SHP77 treated with DMSO at 0.1 percent for 48 hours (cell line): ENCODE measurements around the gene AGXT.
A peak's percentile ranks its signal among the peaks of the same experiment; 100 is the strongest.

Source experiments
- DNase-seq: peaks from one replicate; lab custom pipeline; 2025; lab: John Stamatoyannopoulos, UW

AGXT gene

GRCh38 chr2:240868286-240869108, at the start of gene AGXT:
AGXT (plus strand) TSS chr2:240868824; CDS start chr2:240868866, 42 bp downstream.
- DNase-seq = peak; percentile 68

- DNase-seq = no peak
Observed at GRCh38 chr2:240819126-240819857, 49.3 kb upstream of the AGXT start.

- DNase-seq = peak; percentile 48
Observed at GRCh38 chr2:240819858-240820606, 48.6 kb upstream of the AGXT start, which contains the start of gene KIF1A. KIF1A (minus strand) TSS chr2:240820219; CDS start chr2:240797752, 22,467 bp downstream.

- DNase-seq = no peak
Observed at GRCh38 chr2:240820607-240821428, 47.8 kb upstream of the AGXT start.

- DNase-seq = no peak
Observed at GRCh38 chr2:240821429-240821778, 47.2 kb upstream of the AGXT start.

- no peak for DNase-seq
Observed at GRCh38 chr2:240822280-240822847, 46.3 kb upstream of the AGXT start.

- DNase-seq = no peak
Observed at GRCh38 chr2:240823449-240824336, 44.9 kb upstream of the AGXT start.

- DNase-seq = no peak
Observed at GRCh38 chr2:240825476-240825875, 43.1 kb upstream of the AGXT start.

GRCh38 chr2:240831594-240832204, 36.9 kb upstream of the AGXT start:
- no peak for DNase-seq

GRCh38 chr2:240832205-240832727, 36.4 kb upstream of the AGXT start:
- DNase-seq = peak; percentile 81

GRCh38 chr2:240832921-240833494, 35.6 kb upstream of the AGXT start:
- DNase-seq = no peak

- DNase-seq = no peak
Observed at GRCh38 chr2:240833724-240834285, 34.8 kb upstream of the AGXT start.

GRCh38 chr2:240834377-240834975, 34.1 kb upstream of the AGXT start:
- no peak for DNase-seq

- DNase-seq = no peak
Observed at GRCh38 chr2:240835528-240835927, 33.1 kb upstream of the AGXT start.

GRCh38 chr2:240836781-240837467, 31.7 kb upstream of the AGXT start:
- DNase-seq = no peak

GRCh38 chr2:240837621-240838020, 31.0 kb upstream of the AGXT start:
- no peak for DNase-seq
